HepG2 (cell line): ENCODE data around the gene LGALS8. TPM values are rescaled to one million over a fixed set of nuclear protein-coding genes. Genes with fewer than 3 reads are reported as not detected.

Source experiments
- DNMT1 ChIP-seq: sonication (generic); formaldehyde crosslinking; IDR thresholded peaks from 2 replicates; pipeline ENCODE4 v1.5.1; 2020; ENCODE audit warnings: mild to moderate bottlenecking, missing genetic modification reagents
- HNRNPLL ChIP-seq: fragments of 200-400 bp; formaldehyde crosslinking; IDR thresholded peaks from 2 replicates; pipeline ENCODE4 v1.6.1; 2017; ENCODE audit warnings: mild to moderate bottlenecking, low read depth, low read length; ENCODE audit not compliant: poor library complexity, severe bottlenecking
- KLF12 ChIP-seq: sonication (generic); formaldehyde crosslinking; IDR thresholded peaks from 2 replicates; pipeline ENCODE4 v1.4.0; 2020; ENCODE audit warnings: missing genetic modification reagents, borderline replicate concordance
- RFXANK ChIP-seq: IDR thresholded peaks from 2 replicates; pipeline ENCODE4 v1.6.1; 2016
- TAF1 ChIP-seq: sonication (generic); formaldehyde crosslinking; IDR thresholded peaks from 2 replicates; pipeline ENCODE4 v1.4.0; 2020; ENCODE audit warnings: missing genetic modification reagents
- ZBTB40 ChIP-seq, 2 experiments: fragments of 450-650 bp in 1 of 2; sonication (generic) in 1 of 2; formaldehyde crosslinking in 1 of 2; IDR thresholded peaks; 2 replicates each; pipeline versions ENCODE4 v1.6.1 to v1.8.0; 2016 to 2022; ENCODE audit warnings: antibody characterized with exemption in 1 of 2, mild to moderate bottlenecking in 1 of 2, missing genetic modification reagents in 1 of 2
- ZNF263 ChIP-seq: sonication (generic); formaldehyde crosslinking; IDR thresholded peaks from 2 replicates; pipeline ENCODE4 v1.4.0; 2020; ENCODE audit warnings: missing genetic modification reagents
- ZNF775 ChIP-seq: sonication (generic); formaldehyde crosslinking; IDR thresholded peaks from 2 replicates; pipeline ENCODE4 v1.4.0; 2020; ENCODE audit warnings: missing genetic modification reagents, mild to moderate bottlenecking, moderate library complexity, borderline replicate concordance
- polyA plus RNA-seq, 8 experiments: library from polyadenylated mRNA; depleted of rRNA in 3 of 8; stranded (reverse) in 7 of 8; unstranded in 1 of 8; fragments of >200 nt; fragmentation: Illumina TruSeq in 4 of 8; extraction: Trizol in 4 of 8; gene quantifications; 2 replicates each; pipeline versions ENCODE4 v1.2.1 to v1.2.3, GENCODE V29; 2011 to 2016; ENCODE audit warnings: low read depth in 4 of 8, missing spikeins in 1 of 8, mixed read lengths in 1 of 8; ENCODE audit not compliant: insufficient read depth in 1 of 8
- total RNA-seq, 5 experiments: library from RNA; depleted of rRNA; stranded (reverse); fragments of >200 nt; fragmentation: Illumina TruSeq; extraction: Trizol; gene quantifications; 2 replicates each; pipeline ENCODE4 v1.2.3, GENCODE V29; 2016; ENCODE audit warnings: low read depth in 1 of 5
- TF ChIP-seq, protein P1 (sequence below): sonication (generic); formaldehyde crosslinking; IDR thresholded peaks from 2 replicates; pipeline ENCODE4 v1.4.0; 2020; ENCODE audit warnings: missing genetic modification reagents
- TF ChIP-seq, protein P2 (sequence below): sonication (generic); formaldehyde crosslinking; IDR thresholded peaks from one replicate; pipeline ENCODE4 v1.5.1; 2020; ENCODE audit warnings: mild to moderate bottlenecking, missing genetic modification reagents; ENCODE audit errors: not compliant biosample characterization

Gene LGALS8
- total and polyA plus RNA-seq, 2 of the 13 experiments (the other 11 are each of a cell fraction or from before 2014, with no cell fraction given) = 29.3 to 185 TPM

DNA sequence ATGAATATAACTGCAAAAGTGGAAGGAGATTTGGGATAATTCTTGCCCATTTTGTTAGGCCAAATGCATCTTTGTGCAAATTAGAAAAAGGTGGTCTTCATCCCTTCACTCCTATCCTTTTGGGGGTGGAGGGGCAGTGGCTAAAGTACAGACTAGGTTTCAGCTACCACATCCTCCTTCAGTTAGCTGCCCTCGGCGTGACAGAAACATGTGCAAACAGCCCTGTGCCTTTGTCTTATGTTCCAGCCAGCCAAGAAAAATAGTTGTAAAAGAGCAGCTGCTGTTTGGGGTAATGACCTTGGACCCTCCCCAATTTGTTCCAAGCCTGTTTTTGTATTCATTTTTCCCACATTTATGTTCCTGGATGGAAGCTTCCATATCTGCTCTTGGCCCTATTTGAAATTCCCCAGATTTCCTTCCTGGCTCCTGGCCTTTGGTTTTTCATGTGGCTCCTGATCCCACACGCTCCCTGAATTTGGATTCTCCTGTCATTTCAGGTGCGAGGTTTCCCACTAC, 8.3 kb upstream of the LGALS8 start (continued):
- no peak for TF ChIP-seq ZBTB40 (IDR thresholded peaks at IDR 0.05)
- no peak for TF ChIP-seq ZBTB40 (CRISPR knock-in tag; IDR thresholded peaks at IDR 0.05)
- no peak for TF ChIP-seq RFXANK (CRISPR knock-in tag)
- no peak for TF ChIP-seq ZNF775 (CRISPR knock-in tag)
- no peak for TF ChIP-seq HNRNPLL
- no peak for TF ChIP-seq KLF12 (CRISPR knock-in tag)
- TF ChIP-seq, protein P1, sequence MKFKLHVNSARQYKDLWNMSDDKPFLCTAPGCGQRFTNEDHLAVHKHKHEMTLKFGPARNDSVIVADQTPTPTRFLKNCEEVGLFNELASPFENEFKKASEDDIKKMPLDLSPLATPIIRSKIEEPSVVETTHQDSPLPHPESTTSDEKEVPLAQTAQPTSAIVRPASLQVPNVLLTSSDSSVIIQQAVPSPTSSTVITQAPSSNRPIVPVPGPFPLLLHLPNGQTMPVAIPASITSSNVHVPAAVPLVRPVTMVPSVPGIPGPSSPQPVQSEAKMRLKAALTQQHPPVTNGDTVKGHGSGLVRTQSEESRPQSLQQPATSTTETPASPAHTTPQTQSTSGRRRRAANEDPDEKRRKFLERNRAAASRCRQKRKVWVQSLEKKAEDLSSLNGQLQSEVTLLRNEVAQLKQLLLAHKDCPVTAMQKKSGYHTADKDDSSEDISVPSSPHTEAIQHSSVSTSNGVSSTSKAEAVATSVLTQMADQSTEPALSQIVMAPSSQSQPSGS (CRISPR knock-in tag) = no peak
- TF ChIP-seq DNMT1 (CRISPR knock-in tag) = no peak
- TF ChIP-seq, protein P2, sequence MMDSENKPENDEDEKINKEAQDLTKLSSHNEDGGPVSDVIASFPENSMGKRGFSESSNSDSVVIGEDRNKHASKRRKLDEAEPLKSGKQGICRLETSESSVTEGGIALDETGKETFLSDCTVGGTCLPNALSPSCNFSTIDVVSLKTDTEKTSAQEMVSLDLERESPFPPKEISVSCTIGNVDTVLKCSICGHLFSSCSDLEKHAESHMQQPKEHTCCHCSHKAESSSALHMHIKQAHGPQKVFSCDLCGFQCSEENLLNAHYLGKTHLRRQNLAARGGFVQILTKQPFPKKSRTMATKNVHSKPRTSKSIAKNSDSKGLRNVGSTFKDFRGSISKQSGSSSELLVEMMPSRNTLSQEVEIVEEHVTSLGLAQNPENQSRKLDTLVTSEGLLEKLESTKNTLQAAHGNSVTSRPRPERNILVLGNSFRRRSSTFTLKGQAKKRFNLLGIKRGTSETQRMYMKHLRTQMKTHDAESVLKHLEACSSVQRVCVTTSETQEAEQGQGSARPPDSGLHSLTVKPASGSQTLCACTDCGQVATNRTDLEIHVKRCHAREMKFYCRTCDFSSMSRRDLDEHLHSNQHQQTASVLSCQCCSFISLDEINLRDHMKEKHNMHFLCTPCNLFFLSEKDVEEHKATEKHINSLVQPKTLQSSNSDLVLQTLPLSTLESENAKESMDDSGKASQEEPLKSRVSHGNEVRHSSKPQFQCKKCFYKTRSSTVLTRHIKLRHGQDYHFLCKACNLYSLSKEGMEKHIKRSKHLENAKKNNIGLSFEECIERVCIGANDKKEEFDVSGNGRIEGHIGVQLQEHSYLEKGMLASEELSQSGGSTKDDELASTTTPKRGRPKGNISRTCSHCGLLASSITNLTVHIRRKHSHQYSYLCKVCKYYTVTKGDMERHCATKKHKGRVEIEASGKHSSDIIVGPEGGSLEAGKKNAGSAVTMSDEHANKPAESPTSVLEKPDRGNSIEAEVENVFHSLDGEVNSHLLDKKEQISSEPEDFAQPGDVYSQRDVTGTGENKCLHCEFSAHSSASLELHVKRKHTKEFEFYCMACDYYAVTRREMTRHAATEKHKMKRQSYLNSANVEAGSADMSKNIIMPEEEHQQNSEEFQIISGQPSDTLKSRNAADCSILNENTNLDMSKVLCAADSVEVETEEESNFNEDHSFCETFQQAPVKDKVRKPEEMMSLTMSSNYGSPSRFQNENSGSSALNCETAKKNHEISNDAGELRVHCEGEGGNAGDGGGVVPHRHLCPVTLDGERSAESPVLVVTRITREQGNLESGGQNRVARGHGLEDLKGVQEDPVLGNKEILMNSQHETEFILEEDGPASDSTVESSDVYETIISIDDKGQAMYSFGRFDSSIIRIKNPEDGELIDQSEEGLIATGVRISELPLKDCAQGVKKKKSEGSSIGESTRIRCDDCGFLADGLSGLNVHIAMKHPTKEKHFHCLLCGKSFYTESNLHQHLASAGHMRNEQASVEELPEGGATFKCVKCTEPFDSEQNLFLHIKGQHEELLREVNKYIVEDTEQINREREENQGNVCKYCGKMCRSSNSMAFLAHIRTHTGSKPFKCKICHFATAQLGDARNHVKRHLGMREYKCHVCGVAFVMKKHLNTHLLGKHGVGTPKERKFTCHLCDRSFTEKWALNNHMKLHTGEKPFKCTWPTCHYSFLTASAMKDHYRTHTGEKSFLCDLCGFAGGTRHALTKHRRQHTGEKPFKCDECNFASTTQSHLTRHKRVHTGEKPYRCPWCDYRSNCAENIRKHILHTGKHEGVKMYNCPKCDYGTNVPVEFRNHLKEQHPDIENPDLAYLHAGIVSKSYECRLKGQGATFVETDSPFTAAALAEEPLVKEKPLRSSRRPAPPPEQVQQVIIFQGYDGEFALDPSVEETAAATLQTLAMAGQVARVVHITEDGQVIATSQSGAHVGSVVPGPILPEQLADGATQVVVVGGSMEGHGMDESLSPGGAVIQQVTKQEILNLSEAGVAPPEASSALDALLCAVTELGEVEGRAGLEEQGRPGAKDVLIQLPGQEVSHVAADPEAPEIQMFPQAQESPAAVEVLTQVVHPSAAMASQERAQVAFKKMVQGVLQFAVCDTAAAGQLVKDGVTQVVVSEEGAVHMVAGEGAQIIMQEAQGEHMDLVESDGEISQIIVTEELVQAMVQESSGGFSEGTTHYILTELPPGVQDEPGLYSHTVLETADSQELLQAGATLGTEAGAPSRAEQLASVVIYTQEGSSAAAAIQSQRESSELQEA (CRISPR knock-in tag) = no peak
- TF ChIP-seq TAF1 (CRISPR knock-in tag) = no peak; the same call in 1 of the 2 replicates
- no peak for TF ChIP-seq ZNF263 (CRISPR knock-in tag)
